Muscle of arm (tissue), 14 donors: ENCODE results near the gene DENND1B. TPM values are rescaled to one million over a fixed set of nuclear protein-coding genes. Genes with fewer than 3 reads are reported as not detected.

Experiments
- DNase-seq: peaks from one replicate; pipeline ENCODE4 v3.0.0-alpha.2; 2013
- long read RNA-seq, 11 donors: transcript quantifications; one replicate each; lab custom pipeline, GENCODE V29; 2026
- polyA plus RNA-seq, 12 donors: library from polyadenylated mRNA; unstranded; fragments of 120-200 nt; gene quantifications; one replicate each; pipeline ENCODE4 v1.2.1, GENCODE V29; 2013; ENCODE audit not compliant: insufficient read length in 12 of 12

The DENND1B gene
- polyA plus RNA-seq, result 1 to 10 TPM in 11 of 12 donors, not detected in 1; 3.6 to 7.2 (median 5.3) TPM
- long read RNA-seq, donor 1, result 0 reads
- long read RNA-seq, donor 2, result 0 reads
- long read RNA-seq, donor 3, result 0 reads
- long read RNA-seq, donor 4, result 0 reads
- long read RNA-seq, donor 5, partial matches to known transcripts, result 0 of 1 reads
- long read RNA-seq, donor 5, other reads (novel, unspliced or antisense), result 0 of 1 reads
- long read RNA-seq, donor 6, result 0 reads
- long read RNA-seq, donor 7, result 0 reads
- long read RNA-seq, donor 8, partial matches to known transcripts, result 0 of 1 reads
- long read RNA-seq, donor 8, other reads (novel, unspliced or antisense), result 0 of 1 reads
- long read RNA-seq, donor 9, result 0 reads
- long read RNA-seq, donor 10, result 0 reads
- long read RNA-seq, donor 11, partial matches to known transcripts, result 0 of 1 reads
- long read RNA-seq, donor 11, other reads (novel, unspliced or antisense), result 0 of 1 reads

GRCh38 chr1:197775282-197776262 lies at the start of gene DENND1B:
TSS of gene DENND1B (minus strand) at chr1:197775480. CDS start at chr1:197775155, 325 bp downstream.
- DNase-seq, result peak; percentile 51

GRCh38 chr1:197814306-197814705 lies 39.0 kb upstream of the DENND1B start:
- DNase-seq, result no peak

GRCh38 chr1:197813741-197814140 lies 38.5 kb upstream of the DENND1B start:
- DNase-seq, result no peak

GRCh38 chr1:197811769-197812168 lies 36.5 kb upstream of the DENND1B start:
- no peak for DNase-seq

GRCh38 chr1:197810812-197811211 lies 35.5 kb upstream of the DENND1B start:
- no peak for DNase-seq

GRCh38 chr1:197808880-197809279 lies 33.6 kb upstream of the DENND1B start:
- no peak for DNase-seq

- no peak for DNase-seq
Measured at GRCh38 chr1:197807739-197808453, 32.6 kb upstream of the DENND1B start.

GRCh38 chr1:197807216-197807615 lies 31.9 kb upstream of the DENND1B start:
- no peak for DNase-seq

- no peak for DNase-seq
Measured at GRCh38 chr1:197806718-197807117, 31.4 kb upstream of the DENND1B start.

GRCh38 chr1:197801684-197802083 lies 26.4 kb upstream of the DENND1B start:
- DNase-seq, result no peak

- no peak for DNase-seq
Measured at GRCh38 chr1:197801111-197801482, 25.8 kb upstream of the DENND1B start.

- DNase-seq, result no peak
Measured at GRCh38 chr1:197800379-197801110, 25.3 kb upstream of the DENND1B start.

GRCh38 chr1:197799271-197799670 lies 24.0 kb upstream of the DENND1B start:
- no peak for DNase-seq

GRCh38 chr1:197798492-197798891 lies 23.2 kb upstream of the DENND1B start:
- DNase-seq, result no peak

GRCh38 chr1:197797010-197797409 lies 21.7 kb upstream of the DENND1B start:
- no peak for DNase-seq

- DNase-seq, result no peak
Measured at GRCh38 chr1:197788741-197789739, 13.8 kb upstream of the DENND1B start.

- DNase-seq, result no peak
Measured at GRCh38 chr1:197787623-197788536, 12.6 kb upstream of the DENND1B start.

- DNase-seq, result no peak
Measured at GRCh38 chr1:197787056-197787455, 11.8 kb upstream of the DENND1B start.

GRCh38 chr1:197786280-197786679 lies 11.0 kb upstream of the DENND1B start:
- DNase-seq, result no peak
